ENCODE data around the gene ITSN2.
"Not testable (repeated sequence)": the region's sequence is repeated elsewhere in the genome, so short reads cannot be mapped to it uniquely, and the experiment has no call there.

The ITSN2 gene

DNA sequence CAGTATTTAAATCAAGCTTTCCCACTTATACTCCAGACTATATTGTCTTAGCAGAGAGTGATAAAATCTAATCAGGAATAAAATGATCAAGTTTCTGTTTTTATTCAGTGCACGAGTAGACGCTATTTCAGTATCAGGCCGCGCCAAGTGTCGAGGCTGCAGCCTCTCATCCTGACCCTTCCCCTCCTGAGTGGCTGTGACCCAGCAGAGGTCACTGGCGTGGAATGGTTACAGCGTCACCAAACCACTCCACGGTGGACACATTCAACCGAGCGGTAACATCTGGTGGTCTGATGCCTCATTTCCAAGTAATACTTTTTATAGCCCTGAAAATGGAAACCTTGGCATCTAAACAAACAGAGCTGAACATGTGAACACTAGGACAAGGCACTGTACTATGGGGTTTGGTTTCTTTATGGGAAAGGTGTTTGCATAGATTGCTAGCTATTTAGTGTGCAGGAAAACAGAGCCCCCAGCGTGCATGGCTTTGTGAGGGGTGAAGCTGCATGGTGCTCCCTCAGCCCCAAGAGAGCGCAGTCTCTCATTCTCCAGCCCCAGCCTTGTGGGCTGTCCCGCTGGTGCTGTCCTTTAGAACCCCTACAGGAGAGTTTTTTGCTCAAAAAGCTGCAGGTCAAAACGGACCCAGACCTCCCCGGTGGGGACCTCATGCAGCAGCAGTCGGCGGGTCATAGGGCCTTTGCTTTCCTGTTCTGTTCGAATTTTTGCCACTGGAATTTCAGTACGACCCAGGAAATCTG, 157.1 kb downstream of the ITSN2 start:
- no peak overlapping the region for H3K4me2 ChIP-seq
- H3K9me3 ChIP-seq, result no peaks in the 10 kb centered on the region
- H3K9ac ChIP-seq, result no peak overlapping the region
- no peak overlapping the region for H3K27ac ChIP-seq
- H4K20me1 ChIP-seq, result no peaks in the 10 kb centered on the region
- peaks cover 13% of the 10 kb centered on the region for H3K4me1 ChIP-seq
- H3K4me3 ChIP-seq, result no peak overlapping the region
- peaks cover 48% of the 10 kb centered on the region for H3K36me3 ChIP-seq
- no peaks in the 10 kb centered on the region for H3K27me3 ChIP-seq
- no peak for TF ChIP-seq Cebpa-rat (IDR thresholded peaks at IDR 0.05)

DNA sequence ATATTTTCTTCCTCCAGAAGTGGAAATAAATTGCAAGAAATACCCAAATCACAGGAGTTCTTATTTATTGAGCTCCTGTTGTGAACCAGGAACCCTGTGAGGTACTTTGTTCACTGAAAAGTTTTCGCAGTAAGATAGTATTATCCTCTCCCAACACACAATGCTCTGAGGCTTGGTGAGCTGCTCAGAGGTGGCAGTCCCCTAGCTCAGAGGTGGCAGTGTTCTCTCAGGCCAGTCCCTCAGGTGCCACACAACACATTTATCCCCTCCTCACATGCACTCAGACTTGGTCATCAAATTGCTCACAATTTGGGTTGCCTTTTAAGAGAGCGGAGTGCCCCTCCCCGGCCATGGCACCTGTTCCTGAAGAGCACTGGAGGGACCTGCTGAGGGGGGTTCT, 159.5 kb downstream of the ITSN2 start:
- no peaks in the 10 kb centered on the region for H4K20me1 ChIP-seq

DNA sequence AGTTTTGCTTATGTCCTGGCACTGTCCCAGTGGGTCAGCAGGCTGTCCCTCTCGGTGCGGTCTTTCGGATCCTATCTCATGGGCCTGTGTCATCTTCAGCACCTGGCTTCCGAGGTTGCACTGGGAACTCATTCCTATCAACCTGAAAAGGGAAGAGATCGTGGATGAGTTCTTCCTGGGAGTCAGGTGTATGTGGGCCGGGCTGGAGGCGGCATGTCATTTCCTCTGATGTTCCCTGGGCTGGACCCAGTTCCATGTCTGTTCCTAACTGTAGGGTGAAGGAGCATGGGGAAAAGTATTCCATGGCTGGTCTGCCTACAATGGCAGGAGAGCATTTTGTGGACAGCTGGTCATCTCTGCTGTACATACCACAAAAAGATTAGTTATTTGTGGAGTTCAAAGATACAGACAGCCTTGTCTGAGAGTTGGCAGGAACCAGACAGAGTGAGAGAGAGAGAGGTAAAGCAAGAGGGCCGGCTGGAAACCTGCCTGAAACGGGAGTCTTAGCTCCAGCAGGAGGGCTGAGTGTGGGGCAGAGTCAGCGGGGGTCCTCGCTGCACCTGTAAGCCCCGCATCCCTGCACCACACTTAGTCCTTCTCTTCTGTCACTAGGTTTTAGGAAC, 160.3 kb downstream of the ITSN2 start:
- TF ChIP-seq Cebpa-rat (IDR thresholded peaks at IDR 0.05), result no peak
- Histone ChIP-seq H4K20me1 (no peaks in the 10 kb centered on the region), H3K4me1 (no peaks in the 10 kb centered on the region), H3K36me3 (peaks cover 34% of the 10 kb centered on the region), H3K4me3 (no peak overlapping the region), H3K27ac (no peak overlapping the region), H3K9ac (no peak overlapping the region), H3K4me2 (no peak overlapping the region), H3K27me3 (no peaks in the 10 kb centered on the region), H3K9me3 (no peaks in the 10 kb centered on the region)

More for the DNA sequence above, 159.5 kb downstream of the ITSN2 start:
- Histone ChIP-seq H3K27ac (no peak overlapping the region), H3K36me3 (peaks cover 41% of the 10 kb centered on the region), H3K4me3 (no peak overlapping the region), H3K9me3 (no peaks in the 10 kb centered on the region), H3K4me1 (no peaks in the 10 kb centered on the region), H3K9ac (no peak overlapping the region), H3K4me2 (no peak overlapping the region), H3K27me3 (no peaks in the 10 kb centered on the region)
- TF ChIP-seq Cebpa-rat (IDR thresholded peaks at IDR 0.05), result no peak

DNA sequence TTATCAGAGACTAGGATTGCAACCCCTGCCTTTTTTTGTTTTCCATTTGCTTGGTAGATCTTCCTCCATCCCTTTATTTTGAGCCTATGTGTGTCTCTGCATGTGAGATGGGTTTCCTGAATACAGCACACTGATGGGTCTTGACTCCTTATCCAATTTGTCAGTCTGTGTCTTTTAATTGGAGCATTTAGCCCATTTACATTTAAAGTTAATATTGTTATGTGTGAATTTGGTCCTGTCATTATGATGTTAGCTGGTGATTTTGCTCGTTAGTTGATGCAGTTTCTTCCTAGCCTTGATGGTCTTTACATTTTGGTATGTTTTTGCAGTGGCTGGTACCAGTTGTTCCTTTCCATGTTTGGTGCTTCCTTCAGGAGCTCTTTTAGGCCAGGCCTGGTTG, 163.1 kb downstream of the ITSN2 start:
- H3K9me3 ChIP-seq, H3K4me3 ChIP-seq, H4K20me1 ChIP-seq, H3K9ac ChIP-seq, H3K27ac ChIP-seq, H3K4me1 ChIP-seq, H3K4me2 ChIP-seq, H3K27me3 ChIP-seq: not testable (repeated sequence)
- H3K36me3 ChIP-seq, result peaks cover 12% of the 10 kb centered on the region; the same call in 1 of the 2 replicates

DNA sequence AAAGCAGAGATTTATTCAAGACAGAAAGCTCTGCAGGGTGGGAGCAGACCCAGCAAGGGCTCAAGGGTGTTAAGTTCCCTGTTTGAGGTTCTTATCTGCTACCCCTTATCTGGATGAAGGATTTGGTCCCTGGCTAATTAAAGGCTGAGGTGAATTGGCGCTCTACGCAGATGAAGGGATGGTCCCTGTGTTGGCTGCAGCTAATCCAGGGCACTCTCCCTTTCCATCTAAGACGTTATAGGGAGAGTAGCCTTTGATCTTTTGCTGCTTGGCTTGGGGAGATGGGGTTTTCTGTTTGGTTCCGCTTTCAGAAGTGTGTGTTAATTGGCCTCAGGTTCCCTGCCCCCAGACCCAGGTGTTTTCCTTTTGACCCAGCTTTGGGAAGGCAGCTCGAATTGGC, 168.5 kb downstream of the ITSN2 start:
- Histone ChIP-seq H3K4me3 (no peak overlapping the region), H3K9me3 (no peaks in the 10 kb centered on the region), H3K4me1 (no peaks in the 10 kb centered on the region), H3K27me3 (no peaks in the 10 kb centered on the region), H3K9ac (no peak overlapping the region), H3K36me3 (no peaks in the 10 kb centered on the region), H3K4me2 (no peak overlapping the region), H4K20me1 (no peaks in the 10 kb centered on the region), H3K27ac (no peak overlapping the region)
- no peak for TF ChIP-seq Cebpa-rat (IDR thresholded peaks at IDR 0.05)

DNA sequence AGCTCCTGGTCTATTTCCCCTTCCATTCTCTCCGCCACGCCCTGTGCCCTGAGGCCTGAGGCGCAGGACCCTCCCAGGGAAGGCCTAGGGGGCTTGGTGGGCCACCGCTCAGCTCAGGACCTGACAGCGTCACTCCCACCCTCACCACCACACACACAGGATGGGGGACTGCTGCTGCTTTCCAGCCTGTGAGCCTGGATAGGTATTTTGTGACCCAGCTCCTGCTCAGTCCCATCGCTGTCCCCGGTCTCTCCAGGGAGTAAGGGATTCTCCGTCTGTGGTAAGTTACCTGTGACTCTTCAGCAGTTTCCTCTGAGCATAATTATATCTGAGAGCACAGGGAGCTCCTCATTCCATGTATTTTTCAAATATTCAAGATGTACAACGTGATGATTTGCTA, 169.2 kb downstream of the ITSN2 start:
- H3K9me3 ChIP-seq, result no peaks in the 10 kb centered on the region
- H3K4me3 ChIP-seq, result no peak overlapping the region
- H3K27me3 ChIP-seq, result no peaks in the 10 kb centered on the region
- H3K27ac ChIP-seq, result no peak overlapping the region
- no peak for TF ChIP-seq Cebpa-rat (IDR thresholded peaks at IDR 0.05)
- H4K20me1 ChIP-seq, result no peaks in the 10 kb centered on the region
- H3K4me2 ChIP-seq, result no peak overlapping the region
- H3K4me1 ChIP-seq, result no peaks in the 10 kb centered on the region
- H3K9ac ChIP-seq, result no peak overlapping the region
- no peaks in the 10 kb centered on the region for H3K36me3 ChIP-seq

DNA sequence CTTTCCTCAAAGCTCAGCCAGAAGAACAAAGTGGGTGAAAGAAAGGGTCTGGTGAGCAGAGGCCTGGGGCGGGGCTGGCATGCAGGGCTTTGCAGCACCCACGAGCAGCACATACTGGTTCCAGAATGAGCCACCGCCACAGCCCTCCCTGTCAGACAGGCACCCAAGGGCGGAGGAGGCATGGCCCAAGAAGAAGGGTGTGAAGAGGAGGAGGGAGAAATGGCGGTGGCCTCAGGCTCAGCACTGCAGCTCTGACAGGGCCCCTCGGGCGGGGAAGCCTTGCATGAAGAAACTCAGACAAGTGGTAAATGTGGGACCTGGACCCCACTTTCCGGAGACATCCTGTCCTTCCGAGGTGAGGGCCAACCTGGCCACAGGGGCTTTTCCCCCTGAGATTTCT, 169.8 kb downstream of the ITSN2 start:
- no peak overlapping the region for H3K9ac ChIP-seq
- H3K27me3 ChIP-seq, result no peaks in the 10 kb centered on the region
- no peaks in the 10 kb centered on the region for H4K20me1 ChIP-seq
- H3K4me3 ChIP-seq, result no peak overlapping the region
- no peak overlapping the region for H3K27ac ChIP-seq
- H3K4me1 ChIP-seq, result no peaks in the 10 kb centered on the region
- no peak overlapping the region for H3K4me2 ChIP-seq
- TF ChIP-seq Cebpa-rat (IDR thresholded peaks at IDR 0.05), result no peak
- H3K9me3 ChIP-seq, result no peaks in the 10 kb centered on the region
- no peaks in the 10 kb centered on the region for H3K36me3 ChIP-seq

DNA sequence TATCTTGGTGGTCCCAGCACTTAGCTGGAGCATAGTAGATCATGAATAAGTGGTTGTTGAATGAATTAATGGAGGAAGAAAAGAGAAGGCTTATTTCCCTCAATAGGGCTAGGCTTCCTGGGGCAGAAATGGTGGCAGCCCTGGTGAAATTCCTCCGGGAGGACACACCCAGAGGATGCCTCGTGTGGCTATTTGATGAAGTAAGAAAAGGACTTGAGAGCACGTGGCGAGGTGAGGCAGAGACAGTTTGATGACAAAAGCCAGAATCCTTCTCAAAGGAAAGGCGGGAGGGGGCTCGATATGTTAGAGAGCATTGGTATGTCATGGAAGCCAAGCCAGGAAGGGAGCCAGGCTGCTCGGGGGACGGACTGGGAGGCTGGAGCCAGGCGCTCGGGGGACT, 170.8 kb downstream of the ITSN2 start:
- H3K9me3 ChIP-seq, result no peaks in the 10 kb centered on the region
- H3K4me3 ChIP-seq, result no peak overlapping the region
- H3K27me3 ChIP-seq, result no peaks in the 10 kb centered on the region
- H3K36me3 ChIP-seq, result no peaks in the 10 kb centered on the region
- H3K27ac ChIP-seq, result no peak overlapping the region
- no peak overlapping the region for H3K9ac ChIP-seq
- H4K20me1 ChIP-seq, result no peaks in the 10 kb centered on the region
- TF ChIP-seq Cebpa-rat (IDR thresholded peaks at IDR 0.05), result no peak
- no peak overlapping the region for H3K4me2 ChIP-seq
- H3K4me1 ChIP-seq, result no peaks in the 10 kb centered on the region

DNA sequence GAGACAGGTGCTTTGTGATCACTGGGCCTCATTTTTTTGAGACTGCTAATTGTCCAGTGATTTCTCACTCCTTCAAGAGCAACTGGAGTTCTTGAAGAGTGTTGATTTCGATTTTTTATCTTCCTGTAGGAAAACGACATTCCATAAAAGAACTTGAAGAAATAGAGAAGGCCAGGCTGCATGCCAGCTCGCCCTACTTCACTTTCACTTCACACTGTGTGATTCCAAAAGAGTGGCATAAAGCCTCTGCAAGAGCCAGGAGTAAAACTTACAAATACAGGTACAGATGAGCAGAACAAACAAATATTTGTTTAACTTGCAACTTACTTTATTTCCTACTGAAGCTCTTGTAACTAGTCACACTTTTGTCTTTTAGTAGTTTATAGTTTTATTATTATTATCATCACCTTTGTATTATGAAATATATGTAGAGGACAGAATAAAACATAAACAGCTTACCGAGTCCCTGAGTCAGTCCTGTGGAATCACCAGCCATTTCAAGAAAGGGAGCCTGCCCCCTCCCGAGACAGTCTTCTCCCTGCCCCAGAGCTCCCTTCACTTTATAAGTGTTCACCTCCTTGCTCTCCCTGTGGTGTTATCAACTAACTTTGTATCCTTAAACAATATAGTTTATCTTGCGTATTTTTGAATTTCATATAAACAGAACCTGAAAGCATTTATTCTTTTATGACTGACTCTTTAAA, 176.8 kb downstream of the ITSN2 start:
- H3K4me1 ChIP-seq, result peaks cover 10% of the 10 kb centered on the region

DNA sequence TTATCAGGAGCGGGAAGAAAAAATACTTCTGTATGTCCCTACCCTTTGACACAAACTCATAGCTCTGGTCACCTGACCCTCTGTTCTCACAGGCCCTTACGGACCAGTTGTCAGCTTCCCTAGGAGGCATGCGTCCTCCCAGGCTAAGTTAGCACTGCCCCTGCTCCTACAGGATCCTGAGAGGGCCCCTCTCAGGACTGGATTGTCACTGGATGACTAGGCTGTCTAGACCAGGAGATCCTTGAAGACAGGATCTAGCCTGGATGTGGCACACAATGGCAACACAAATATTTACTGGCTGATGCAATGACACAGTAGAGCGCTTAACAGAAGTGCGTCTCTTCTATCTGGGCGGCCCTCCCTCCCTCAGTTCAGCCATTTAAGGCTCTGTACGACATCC, 177.8 kb downstream of the ITSN2 start:
- TF ChIP-seq Cebpa-rat (IDR thresholded peaks at IDR 0.05), result no peak
- Histone ChIP-seq H3K9ac (no peak overlapping the region), H3K27ac (no peak overlapping the region), H3K36me3 (no peaks in the 10 kb centered on the region), H3K4me2 (no peak overlapping the region), H3K4me3 (no peak overlapping the region), H3K27me3 (no peaks in the 10 kb centered on the region), H4K20me1 (no peaks in the 10 kb centered on the region), H3K4me1 (peaks cover 10% of the 10 kb centered on the region), H3K9me3 (no peaks in the 10 kb centered on the region)

More for the DNA sequence above, 176.8 kb downstream of the ITSN2 start:
- no peak for TF ChIP-seq Cebpa-rat (IDR thresholded peaks at IDR 0.05)
- H3K36me3 ChIP-seq, result no peaks in the 10 kb centered on the region
- no peaks in the 10 kb centered on the region for H3K9me3 ChIP-seq
- no peaks in the 10 kb centered on the region for H4K20me1 ChIP-seq
- no peak overlapping the region for H3K9ac ChIP-seq
- H3K27me3 ChIP-seq, result no peaks in the 10 kb centered on the region
- H3K4me3 ChIP-seq, result no peak overlapping the region
- H3K27ac ChIP-seq, result no peak overlapping the region
- no peak overlapping the region for H3K4me2 ChIP-seq
